ENCODE data around the gene SPAAR.

SPAAR gene

DNA sequence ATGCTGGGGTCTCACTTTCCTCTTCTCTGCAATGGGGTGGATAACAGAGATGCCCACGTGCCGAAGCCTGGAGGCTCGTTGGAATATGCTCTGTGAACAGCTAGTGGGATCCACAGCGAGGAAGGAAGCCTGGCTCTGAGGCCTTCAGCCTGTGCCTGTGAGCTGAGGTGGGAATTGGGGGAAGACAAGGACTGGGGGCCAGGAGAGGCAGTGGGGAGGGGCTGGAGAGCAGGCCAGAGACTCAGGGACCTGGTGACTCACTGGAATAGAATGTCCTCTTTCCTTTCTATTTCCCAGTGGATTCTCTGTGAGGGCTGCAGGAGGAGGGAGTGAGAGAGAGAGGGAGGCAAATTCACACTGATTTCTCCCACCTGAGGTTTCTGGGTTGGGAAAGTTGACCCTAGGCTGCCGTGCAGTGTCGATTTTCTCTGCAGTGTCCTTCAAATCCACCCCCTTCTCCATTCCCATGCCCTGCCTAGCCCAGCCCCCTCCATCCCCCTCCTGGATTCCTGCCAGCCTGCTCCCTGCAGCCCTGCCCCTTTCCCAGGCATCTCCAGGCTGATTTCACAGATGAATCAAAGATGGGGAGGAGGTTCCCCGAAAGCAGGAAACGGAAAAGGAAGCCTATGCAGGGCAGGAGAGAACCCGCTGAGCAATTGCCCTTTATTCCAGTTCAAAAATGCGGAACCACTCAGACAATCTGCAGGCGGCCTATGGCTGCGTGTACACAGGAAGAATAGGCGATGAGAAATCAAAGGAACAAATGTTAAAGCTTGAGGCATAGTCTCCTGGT is 1.4 kb upstream of the SPAAR start:
- no peak for TF ChIP-seq EZH2phosphoT487 (IDR thresholded peaks at IDR 0.05; ENCODE audit: borderline replicate concordance)
- TF ChIP-seq, protein P1, sequence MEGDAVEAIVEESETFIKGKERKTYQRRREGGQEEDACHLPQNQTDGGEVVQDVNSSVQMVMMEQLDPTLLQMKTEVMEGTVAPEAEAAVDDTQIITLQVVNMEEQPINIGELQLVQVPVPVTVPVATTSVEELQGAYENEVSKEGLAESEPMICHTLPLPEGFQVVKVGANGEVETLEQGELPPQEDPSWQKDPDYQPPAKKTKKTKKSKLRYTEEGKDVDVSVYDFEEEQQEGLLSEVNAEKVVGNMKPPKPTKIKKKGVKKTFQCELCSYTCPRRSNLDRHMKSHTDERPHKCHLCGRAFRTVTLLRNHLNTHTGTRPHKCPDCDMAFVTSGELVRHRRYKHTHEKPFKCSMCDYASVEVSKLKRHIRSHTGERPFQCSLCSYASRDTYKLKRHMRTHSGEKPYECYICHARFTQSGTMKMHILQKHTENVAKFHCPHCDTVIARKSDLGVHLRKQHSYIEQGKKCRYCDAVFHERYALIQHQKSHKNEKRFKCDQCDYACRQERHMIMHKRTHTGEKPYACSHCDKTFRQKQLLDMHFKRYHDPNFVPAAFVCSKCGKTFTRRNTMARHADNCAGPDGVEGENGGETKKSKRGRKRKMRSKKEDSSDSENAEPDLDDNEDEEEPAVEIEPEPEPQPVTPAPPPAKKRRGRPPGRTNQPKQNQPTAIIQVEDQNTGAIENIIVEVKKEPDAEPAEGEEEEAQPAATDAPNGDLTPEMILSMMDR (conservative IDR thresholded peaks at IDR 0.05; ENCODE audit: low read length): no peak
- no peaks in the 10 kb centered on the region for H4K20me1 ChIP-seq (ENCODE audit: insufficient read depth, low read length, poor library complexity, severe bottlenecking)
- peaks cover 20% of the 10 kb centered on the region for H3K4me1 ChIP-seq (ENCODE audit: insufficient read depth, low read length, poor library complexity, severe bottlenecking)
- no peak overlapping the region for H3K9ac ChIP-seq (ENCODE audit: low read depth, low read length, poor library complexity, severe bottlenecking)
- no peaks in the 10 kb centered on the region for H3K9me3 ChIP-seq (ENCODE audit: insufficient read depth, low read depth, low read length)
- no peak overlapping the region for H3K4me3 ChIP-seq (ENCODE audit: low read length, poor library complexity, severe bottlenecking)
- H2AFZ ChIP-seq (ENCODE audit: low read length): no peak overlapping the region
- no peaks in the 10 kb centered on the region for H3K36me3 ChIP-seq (ENCODE audit: insufficient read depth, low read length)
- H3K79me2 ChIP-seq (ENCODE audit: insufficient read depth, low read length): no peaks in the 10 kb centered on the region
- no peaks in the 10 kb centered on the region for H3K9me2 ChIP-seq (replicated peaks; ENCODE audit: low read depth, low read length)
- H3K27me3 ChIP-seq (ENCODE audit: insufficient read depth, low read length, poor library complexity, severe bottlenecking): no peaks in the 10 kb centered on the region
- no peak overlapping the region for H3K4me2 ChIP-seq (ENCODE audit: low read depth, low read length, poor library complexity, severe bottlenecking)
- peaks cover 7% of the 10 kb centered on the region for H3F3A ChIP-seq (ENCODE audit: low read depth)

DNA sequence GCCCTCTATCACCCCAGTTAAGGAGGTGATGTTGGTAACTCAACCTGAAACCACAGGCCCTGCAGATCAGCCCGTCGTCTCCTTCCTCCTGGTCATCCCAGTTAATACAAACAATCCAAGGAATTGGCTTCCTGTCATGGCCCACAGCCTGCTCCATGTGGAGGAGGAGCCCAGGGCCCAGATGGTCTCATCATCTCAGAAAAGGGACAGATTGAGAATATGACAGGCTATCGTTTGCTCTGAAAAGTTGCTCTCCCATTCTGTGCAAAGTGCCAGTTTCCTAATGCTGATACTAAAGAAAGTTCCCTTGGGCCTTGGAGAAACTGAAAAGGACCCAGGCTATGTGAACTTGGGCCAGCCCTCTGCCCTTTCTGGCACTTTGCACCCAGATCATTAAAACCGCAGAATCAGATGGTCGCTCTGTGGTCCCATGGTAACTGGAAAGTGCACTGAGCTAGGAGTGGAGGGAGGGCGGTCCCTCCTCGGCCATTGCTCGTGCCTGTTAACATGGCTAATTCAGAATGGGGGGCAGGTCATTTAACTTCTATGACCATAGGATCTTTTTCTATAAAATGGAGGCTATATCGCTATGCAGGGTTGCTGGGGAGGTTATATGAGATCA is 675 bp upstream of the SPAAR start:
- H3F3A ChIP-seq (ENCODE audit: low read depth): peaks cover 7% of the 10 kb centered on the region
- H4K20me1 ChIP-seq (ENCODE audit: insufficient read depth, low read length, poor library complexity, severe bottlenecking): no peaks in the 10 kb centered on the region
- no peaks in the 10 kb centered on the region for H3K36me3 ChIP-seq (ENCODE audit: insufficient read depth, low read length)
- no peak overlapping the region for H3K9ac ChIP-seq (ENCODE audit: low read depth, low read length, poor library complexity, severe bottlenecking)
- TF ChIP-seq, protein P1 (conservative IDR thresholded peaks at IDR 0.05; ENCODE audit: low read length): no peak
- TF ChIP-seq EZH2phosphoT487 (IDR thresholded peaks at IDR 0.05; ENCODE audit: borderline replicate concordance): no peak
- H3K9me2 ChIP-seq (replicated peaks; ENCODE audit: low read depth, low read length): no peaks in the 10 kb centered on the region
- H2AFZ ChIP-seq (ENCODE audit: low read length): no peak overlapping the region
- no peak overlapping the region for H3K4me2 ChIP-seq (ENCODE audit: low read depth, low read length, poor library complexity, severe bottlenecking)
- H3K79me2 ChIP-seq (ENCODE audit: insufficient read depth, low read length): no peaks in the 10 kb centered on the region
- peaks cover 20% of the 10 kb centered on the region for H3K4me1 ChIP-seq (ENCODE audit: insufficient read depth, low read length, poor library complexity, severe bottlenecking)
- no peak overlapping the region for H3K4me3 ChIP-seq (ENCODE audit: low read length, poor library complexity, severe bottlenecking)
- H3K9me3 ChIP-seq (ENCODE audit: insufficient read depth, low read depth, low read length): no peaks in the 10 kb centered on the region
- H3K27me3 ChIP-seq (ENCODE audit: insufficient read depth, low read length, poor library complexity, severe bottlenecking): no peaks in the 10 kb centered on the region

DNA sequence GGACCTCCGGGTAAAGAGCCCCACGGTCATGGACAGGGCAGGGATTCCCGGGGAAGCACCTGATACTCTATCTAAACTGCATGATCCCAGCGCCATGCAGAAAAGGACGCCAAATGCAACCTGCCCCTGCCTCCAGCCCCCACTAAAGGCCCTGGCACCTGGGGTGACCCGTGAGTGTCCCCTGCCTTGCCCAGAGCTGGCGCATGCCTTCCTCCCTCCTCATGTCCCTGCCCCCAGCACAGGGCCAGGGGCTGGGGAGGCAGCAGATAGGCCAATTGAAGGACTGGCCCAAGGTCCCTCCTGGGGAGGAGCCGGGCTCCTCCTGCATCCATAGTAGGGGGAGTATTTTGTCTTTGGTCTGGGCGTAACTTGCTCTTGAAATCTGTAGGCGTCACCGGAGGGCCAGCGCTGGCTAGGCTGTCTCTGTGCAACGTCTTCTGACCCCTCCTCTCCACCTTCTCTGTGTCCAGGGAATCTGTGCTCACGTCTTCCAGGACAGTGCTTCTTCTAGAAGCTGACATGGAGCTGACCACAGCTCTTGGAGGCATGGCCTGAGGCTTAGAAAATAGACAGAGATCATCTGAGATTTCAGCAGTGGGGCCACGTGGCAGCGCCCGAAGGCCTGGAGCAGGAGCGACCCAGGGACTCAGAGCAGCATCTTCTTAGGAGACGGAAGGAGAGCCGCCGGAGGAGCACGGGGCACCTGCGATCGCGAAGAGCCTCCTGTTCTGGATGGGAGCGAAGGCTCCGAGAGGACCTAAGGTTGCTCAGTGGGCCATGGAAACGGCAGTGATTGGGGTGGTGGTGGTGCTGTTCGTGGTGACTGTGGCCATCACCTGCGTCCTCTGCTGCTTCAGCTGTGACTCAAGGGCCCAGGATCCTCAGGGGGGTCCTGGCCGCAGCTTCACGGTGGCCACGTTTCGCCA is 660 bp downstream of the SPAAR start:
- Histone ChIP-seq H2AFZ (ENCODE audit: low read length) (no peak overlapping the region), H3K9me3 (ENCODE audit: insufficient read depth, low read depth, low read length) (no peaks in the 10 kb centered on the region), H3K4me1 (ENCODE audit: insufficient read depth, low read length, poor library complexity, severe bottlenecking) (peaks cover 20% of the 10 kb centered on the region), H3K36me3 (ENCODE audit: insufficient read depth, low read length) (no peaks in the 10 kb centered on the region), H3K4me3 (ENCODE audit: low read length, poor library complexity, severe bottlenecking) (no peak overlapping the region), H3F3A (ENCODE audit: low read depth) (peaks cover 7% of the 10 kb centered on the region), H3K27me3 (ENCODE audit: insufficient read depth, low read length, poor library complexity, severe bottlenecking) (no peaks in the 10 kb centered on the region), H3K4me2 (ENCODE audit: low read depth, low read length, poor library complexity, severe bottlenecking) (peak overlapping the region; percentile 45), H3K79me2 (ENCODE audit: insufficient read depth, low read length) (no peaks in the 10 kb centered on the region), H4K20me1 (ENCODE audit: insufficient read depth, low read length, poor library complexity, severe bottlenecking) (no peaks in the 10 kb centered on the region), H3K9me2 (replicated peaks; ENCODE audit: low read depth, low read length) (no peaks in the 10 kb centered on the region), H3K9ac (ENCODE audit: low read depth, low read length, poor library complexity, severe bottlenecking) (no peak overlapping the region)
- TF ChIP-seq, protein P1 (conservative IDR thresholded peaks at IDR 0.05; ENCODE audit: low read length): no peak
- TF ChIP-seq EZH2phosphoT487 (IDR thresholded peaks at IDR 0.05; ENCODE audit: borderline replicate concordance): no peak

All from Loucy (cell line).